Gastroesophageal sphincter (tissue), 3 donors: Measurements from ENCODE around the gene MYO3B.

Experiments
- CTCF ChIP-seq, 4 experiments: fragments of 200-600 bp in 2 of 4; fragments of 450-650 bp in 2 of 4; sonication (generic) in 1 of 4; IDR thresholded peaks; one replicate each; pipeline ENCODE4 v1.5.1; 2017 to 2019; ENCODE audit warnings: antibody characterized with exemption in 4 of 4, mild to moderate bottlenecking in 2 of 4, moderate library complexity in 2 of 4
- POLR2A ChIP-seq, 2 donors: fragments of 450-650 bp; IDR thresholded peaks; one replicate each; pipeline ENCODE4 v1.6.1; 2017; ENCODE audit warnings: antibody characterized with exemption in 2 of 2, mild to moderate bottlenecking in 2 of 2, moderate library complexity in 1 of 2

GRCh38 chr2:170695521-170696410 is 517.8 kb downstream of the MYO3B start:
- TF ChIP-seq POLR2A (IDR thresholded peaks at IDR 0.05) (no peak), CTCF (IDR thresholded peaks at IDR 0.05) (no peak)
